Spleen (tissue), 11 donors: ENCODE results near the gene TRUB1. TPM values are rescaled to one million over a fixed set of nuclear protein-coding genes. Genes with fewer than 3 reads are reported as not detected.

Experiments used
- DNase-seq: peaks from one replicate; pipeline ENCODE4 v3.0.0-alpha.2; 2020
- H3K27ac ChIP-seq, 8 donors: fragments of 200-600 bp; sonication (generic) in 7 of 8; 1 replicate in 4 of 8; 2 replicates in 4 of 8; pipeline versions ENCODE4 v1.5.0 to v1.8.0; 2016 to 2021; ENCODE audit warnings: inconsistent platforms in 4 of 8, mild to moderate bottlenecking in 4 of 8, moderate library complexity in 1 of 8
- H3K27me3 ChIP-seq, 7 donors: fragments of 200-600 bp; sonication (generic) in 6 of 7; replicated peaks in 1 of 7; 1 replicate in 4 of 7; 2 replicates in 3 of 7; pipeline versions ENCODE4 v1.5.0 to v1.8.0; 2016 to 2021; ENCODE audit warnings: inconsistent platforms in 3 of 7, mild to moderate bottlenecking in 1 of 7
- H3K36me3 ChIP-seq, 6 donors: fragments of 200-600 bp; sonication (generic) in 5 of 6; 1 replicate in 4 of 6; 2 replicates in 2 of 6; pipeline versions ENCODE4 v1.5.0 to v1.8.0; 2016 to 2021; ENCODE audit warnings: inconsistent platforms in 2 of 6
- H3K4me1 ChIP-seq, 6 donors: fragments of 200-600 bp; sonication (generic) in 5 of 6; 1 replicate in 3 of 6; 2 replicates in 3 of 6; pipeline versions ENCODE4 v1.5.0 to v1.8.0; 2016 to 2021; ENCODE audit warnings: inconsistent platforms in 3 of 6
- H3K4me3 ChIP-seq, 8 donors: fragments of 200-600 bp; sonication (generic) in 7 of 8; 1 replicate in 4 of 8; 2 replicates in 4 of 8; pipeline versions ENCODE4 v1.5.0 to v1.8.0; 2016 to 2021; ENCODE audit warnings: inconsistent platforms in 4 of 8, mild to moderate bottlenecking in 4 of 8, moderate library complexity in 2 of 8
- H3K9me3 ChIP-seq, 8 donors: fragments of 200-600 bp; sonication (generic) in 7 of 8; 1 replicate in 4 of 8; 2 replicates in 4 of 8; pipeline versions ENCODE4 v1.5.0 to v1.8.0; 2016 to 2021; ENCODE audit warnings: inconsistent platforms in 4 of 8
- POLR2A ChIP-seq, 3 donors: fragments of 450-650 bp; IDR thresholded peaks; one replicate each; pipeline ENCODE4 v1.5.1; 2017; ENCODE audit warnings: antibody characterized with exemption in 3 of 3, mild to moderate bottlenecking in 1 of 3
- POLR2AphosphoS5 ChIP-seq, 3 donors: sonication (generic); formaldehyde crosslinking; IDR thresholded peaks; one replicate each; pipeline ENCODE4 v1.5.1; 2017; ENCODE audit warnings: antibody characterized with exemption in 3 of 3
- WGBS, 5 donors: extraction: QIAGEN DNeasy Blood & Tissue Kit in 3 of 5; methylation state at CpG; one replicate each; pipeline versions ENCODE4 v1.1.5 to v1.1.7; 2013 to 2018; 5-methylcytosine and 5-hydroxymethylcytosine counted together
- intact Hi-C: fragments of 100-400 bp; cut with DNase I; formaldehyde crosslinking; loops from one replicate; pipeline ENCODE4 v1.15.0; 2023; ENCODE audit warnings: low total_unique reads
- polyA plus RNA-seq, 3 donors: library from polyadenylated mRNA; stranded (reverse); fragments of 200-250 nt; gene quantifications; one replicate each; pipeline ENCODE4 v1.2.1, GENCODE V29; 2013
- total RNA-seq, 7 donors: library from RNA; depleted of rRNA in 3 of 7; stranded (reverse); fragments of >200 nt in 3 of 7; fragmentation: NEBNext Ultra II Directional in 4 of 7; extraction: Animal tissue kit (Norgen Biotek cat#: 25700) in 4 of 7; gene quantifications; one replicate each; pipeline versions ENCODE4 v1.1.0 to v1.2.1, GENCODE V29; 2016 to 2021
- TF ChIP-seq, protein P1 (sequence below), 11 experiments: fragments of 200-600 bp in 7 of 11; fragments of 450-650 bp in 4 of 11; sonication (generic) in 4 of 11; IDR thresholded peaks in 8 of 11; conservative IDR thresholded peaks in 3 of 11; 1 replicate in 7 of 11; 2 replicates in 4 of 11; pipeline versions ENCODE4 v1.4.0 to v1.8.0; 2016 to 2021; ENCODE audit warnings: antibody characterized with exemption in 11 of 11, inconsistent platforms in 4 of 11, mild to moderate bottlenecking in 1 of 11
- donor health status: healthy with polysubstance abuse.
- donor health status: DM: no; HTN: no; CAD: no; lungs with moderate emphysema.
- donor health status: DM: no; HTN: no; CAD: no.
- donor health status: Bipolar disorder and iron deficiency.
- donor health status: healthy.
- donor health status: DM: no; HTN: no; CAD: no.
- donor health status: DM: yes; HTN: yes; CAD: no.

The TRUB1 gene
- total and polyA plus RNA-seq, 10 donors: 4.8 to 22.8 (median 12.8) TPM

DNA sequence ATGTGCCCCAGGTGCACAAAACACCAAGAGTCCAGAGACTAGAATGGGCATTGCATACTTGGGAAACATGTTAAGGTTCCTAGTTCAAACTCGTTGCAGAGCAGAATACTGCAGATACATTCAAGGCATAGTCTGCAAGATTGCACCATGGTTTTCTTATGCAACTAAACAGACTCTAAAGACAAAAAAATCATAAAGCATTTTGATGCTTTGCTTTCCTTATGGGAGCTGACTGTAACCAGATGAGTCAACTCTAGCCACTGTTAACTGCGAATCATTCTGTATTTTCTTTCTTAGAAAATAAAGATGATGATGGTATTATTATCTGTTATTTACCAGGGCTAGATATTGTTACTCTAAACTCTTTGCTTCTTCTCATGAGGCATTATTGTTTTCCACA lies 19.7 kb downstream of the TRUB1 start:
- Histone ChIP-seq H3K4me3 (no peak overlapping the region), H3K9me3 (no peaks in the 10 kb centered on the region), H3K27ac (no peak overlapping the region), H3K36me3 (peaks cover 0 to 49% (median 5%) of the 10 kb centered on the region in 6 donors), H3K4me1 (no peaks in the 10 kb centered on the region), H3K27me3 (no peaks in the 10 kb centered on the region)
- 69 to 81% (median 78%) methylated on average over 2 of the region's 2 CpGs for WGBS, 5 donors
- TF ChIP-seq, protein P1, sequence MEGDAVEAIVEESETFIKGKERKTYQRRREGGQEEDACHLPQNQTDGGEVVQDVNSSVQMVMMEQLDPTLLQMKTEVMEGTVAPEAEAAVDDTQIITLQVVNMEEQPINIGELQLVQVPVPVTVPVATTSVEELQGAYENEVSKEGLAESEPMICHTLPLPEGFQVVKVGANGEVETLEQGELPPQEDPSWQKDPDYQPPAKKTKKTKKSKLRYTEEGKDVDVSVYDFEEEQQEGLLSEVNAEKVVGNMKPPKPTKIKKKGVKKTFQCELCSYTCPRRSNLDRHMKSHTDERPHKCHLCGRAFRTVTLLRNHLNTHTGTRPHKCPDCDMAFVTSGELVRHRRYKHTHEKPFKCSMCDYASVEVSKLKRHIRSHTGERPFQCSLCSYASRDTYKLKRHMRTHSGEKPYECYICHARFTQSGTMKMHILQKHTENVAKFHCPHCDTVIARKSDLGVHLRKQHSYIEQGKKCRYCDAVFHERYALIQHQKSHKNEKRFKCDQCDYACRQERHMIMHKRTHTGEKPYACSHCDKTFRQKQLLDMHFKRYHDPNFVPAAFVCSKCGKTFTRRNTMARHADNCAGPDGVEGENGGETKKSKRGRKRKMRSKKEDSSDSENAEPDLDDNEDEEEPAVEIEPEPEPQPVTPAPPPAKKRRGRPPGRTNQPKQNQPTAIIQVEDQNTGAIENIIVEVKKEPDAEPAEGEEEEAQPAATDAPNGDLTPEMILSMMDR (IDR thresholded peaks at IDR 0.05 in 8 of 11, conservative IDR thresholded peaks at IDR 0.05 in 3 of 11): no peak
- no peak for TF ChIP-seq POLR2AphosphoS5 (IDR thresholded peaks at IDR 0.05)
- no peak for TF ChIP-seq POLR2A (IDR thresholded peaks at IDR 0.05)
- DNase-seq: no peak
- intact Hi-C loops: no loop called here

DNA sequence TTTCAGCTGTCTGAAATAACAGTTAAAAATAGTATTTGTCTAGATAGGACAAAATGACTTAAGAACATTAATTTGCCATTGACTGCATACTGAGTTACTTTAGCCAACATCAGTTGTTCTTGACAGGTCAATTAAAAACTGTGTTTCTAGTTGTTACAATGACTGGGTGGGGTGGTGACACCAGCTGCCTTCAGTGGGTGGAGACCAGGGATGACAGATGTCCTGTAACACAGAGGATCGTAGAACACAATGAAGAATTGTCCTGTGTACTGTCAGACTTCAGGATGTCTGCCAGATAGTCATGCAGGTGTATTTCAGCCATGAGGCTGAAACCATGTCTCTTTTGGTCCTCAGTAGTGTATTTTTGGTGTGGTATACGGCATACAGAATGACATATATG lies 24.4 kb downstream of the TRUB1 start:
- Histone ChIP-seq H3K9me3 (peaks cover 0 to 6% (median 0%) of the 10 kb centered on the region in 8 donors), H3K4me1 (no peaks in the 10 kb centered on the region), H3K4me3 (no peak overlapping the region), H3K36me3 (peaks cover 0 to 46% (median 10%) of the 10 kb centered on the region in 6 donors), H3K27me3 (no peaks in the 10 kb centered on the region), H3K27ac (no peak overlapping the region)
- no peak for DNase-seq
- WGBS, 5 donors: 85 to 98% (median 89%) methylated on average over 2 of the region's 2 CpGs
- intact Hi-C loops: no loop called here
- TF ChIP-seq, protein P1 (IDR thresholded peaks at IDR 0.05 in 8 of 11, conservative IDR thresholded peaks at IDR 0.05 in 3 of 11): no peak
- TF ChIP-seq POLR2A (IDR thresholded peaks at IDR 0.05): no peak
- TF ChIP-seq POLR2AphosphoS5 (IDR thresholded peaks at IDR 0.05): no peak

DNA sequence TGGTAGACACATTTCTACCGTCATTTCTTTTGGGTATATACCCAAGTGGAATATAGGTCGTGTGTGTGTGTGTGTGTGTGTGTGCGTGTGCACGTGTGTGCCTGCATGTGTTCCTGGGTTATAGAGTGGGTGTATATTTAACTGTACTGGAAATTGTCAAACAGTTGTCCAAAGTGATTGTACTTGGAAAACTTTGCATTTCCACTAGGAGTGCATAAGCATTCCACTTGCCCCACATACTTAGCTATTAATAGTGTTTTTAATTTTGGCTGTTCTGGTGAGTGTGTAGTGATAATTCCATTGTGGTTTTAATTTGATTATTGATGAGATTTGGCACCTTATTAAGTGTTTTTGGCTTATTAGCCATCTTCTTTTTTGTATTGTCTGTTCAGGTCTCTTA lies 25.9 kb downstream of the TRUB1 start:
- TF ChIP-seq POLR2AphosphoS5 (IDR thresholded peaks at IDR 0.05) (no peak), POLR2A (IDR thresholded peaks at IDR 0.05) (no peak)
- TF ChIP-seq, protein P1 (IDR thresholded peaks at IDR 0.05 in 8 of 11, conservative IDR thresholded peaks at IDR 0.05 in 3 of 11): no peak
- intact Hi-C loops: no loop called here
- peaks cover 0 to 46% (median 10%) of the 10 kb centered on the region in 6 donors for H3K36me3 ChIP-seq
- no peak overlapping the region for H3K27ac ChIP-seq
- no peaks in the 10 kb centered on the region for H3K27me3 ChIP-seq
- DNase-seq: no peak
- 93 to 98% (median 94%) methylated on average over 4 of the region's 4 CpGs for WGBS, 5 donors
- H3K4me1 ChIP-seq: no peaks in the 10 kb centered on the region
- peaks cover 0 to 6% (median 0%) of the 10 kb centered on the region in 8 donors for H3K9me3 ChIP-seq
- H3K4me3 ChIP-seq: no peak overlapping the region

DNA sequence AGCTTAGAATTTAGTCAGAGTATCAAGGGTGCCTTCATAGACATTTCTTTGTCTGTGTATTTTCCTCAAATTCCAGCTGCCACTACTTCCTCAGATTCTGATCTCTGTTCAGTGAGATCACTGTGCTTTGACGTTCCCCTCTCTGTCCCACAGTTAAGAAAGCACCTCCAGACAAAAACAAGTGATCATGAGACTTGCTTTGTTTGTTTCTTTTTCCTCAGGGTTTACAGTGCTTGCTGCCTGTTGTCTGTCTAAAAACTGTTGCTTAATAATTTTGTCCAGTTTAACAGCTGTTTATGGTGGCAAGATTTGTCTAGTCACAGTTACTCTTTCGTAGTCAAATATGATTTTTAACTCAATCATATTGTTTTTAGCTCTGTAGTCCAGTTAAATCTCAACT lies 29.1 kb downstream of the TRUB1 start:
- DNase-seq: no peak
- intact Hi-C loops: no loop called here
- H3K27me3 ChIP-seq: no peaks in the 10 kb centered on the region
- no peak for TF ChIP-seq POLR2A (IDR thresholded peaks at IDR 0.05)
- TF ChIP-seq, protein P1 (IDR thresholded peaks at IDR 0.05 in 8 of 11, conservative IDR thresholded peaks at IDR 0.05 in 3 of 11): no peak
- no peak for TF ChIP-seq POLR2AphosphoS5 (IDR thresholded peaks at IDR 0.05)
- peaks cover 0 to 20% (median 8%) of the 10 kb centered on the region in 6 donors for H3K36me3 ChIP-seq
- no peak overlapping the region for H3K27ac ChIP-seq
- no peak overlapping the region for H3K4me3 ChIP-seq
- H3K4me1 ChIP-seq: no peaks in the 10 kb centered on the region
- H3K9me3 ChIP-seq: peaks cover 0 to 6% (median 0%) of the 10 kb centered on the region in 8 donors
- 54 to 70% (median 66%) methylated on average over 2 of the region's 2 CpGs for WGBS, 5 donors
